Measurements from ENCODE around the gene TMEM161B.

- TF ChIP-seq CTCF (IDR thresholded peaks at IDR 0.05; ENCODE audit: insufficient read depth, low read length, poor library complexity, severe bottlenecking) (no peak), EZH2phosphoT487 (conservative IDR thresholded peaks at IDR 0.05; ENCODE audit: low read length) (no peak)
Observed at GRCh38 chr5:88304356-88304755, 35.7 kb upstream of the TMEM161B start.

Measured in SU-DHL-6 (cell line).